Activated T-cell treated with anti-CD3 and anti-CD28 coated beads for 48 hours (primary cell): ENCODE measurements around the gene RPP25L.
A peak's percentile ranks its signal among the peaks of the same experiment; 100 is the strongest.

ENCODE experiments used
- DNase-seq: peaks from one replicate; pipeline ENCODE4 v3.0.0-alpha.2; 2020; ENCODE audit warnings: low read depth

RPP25L gene

DNA sequence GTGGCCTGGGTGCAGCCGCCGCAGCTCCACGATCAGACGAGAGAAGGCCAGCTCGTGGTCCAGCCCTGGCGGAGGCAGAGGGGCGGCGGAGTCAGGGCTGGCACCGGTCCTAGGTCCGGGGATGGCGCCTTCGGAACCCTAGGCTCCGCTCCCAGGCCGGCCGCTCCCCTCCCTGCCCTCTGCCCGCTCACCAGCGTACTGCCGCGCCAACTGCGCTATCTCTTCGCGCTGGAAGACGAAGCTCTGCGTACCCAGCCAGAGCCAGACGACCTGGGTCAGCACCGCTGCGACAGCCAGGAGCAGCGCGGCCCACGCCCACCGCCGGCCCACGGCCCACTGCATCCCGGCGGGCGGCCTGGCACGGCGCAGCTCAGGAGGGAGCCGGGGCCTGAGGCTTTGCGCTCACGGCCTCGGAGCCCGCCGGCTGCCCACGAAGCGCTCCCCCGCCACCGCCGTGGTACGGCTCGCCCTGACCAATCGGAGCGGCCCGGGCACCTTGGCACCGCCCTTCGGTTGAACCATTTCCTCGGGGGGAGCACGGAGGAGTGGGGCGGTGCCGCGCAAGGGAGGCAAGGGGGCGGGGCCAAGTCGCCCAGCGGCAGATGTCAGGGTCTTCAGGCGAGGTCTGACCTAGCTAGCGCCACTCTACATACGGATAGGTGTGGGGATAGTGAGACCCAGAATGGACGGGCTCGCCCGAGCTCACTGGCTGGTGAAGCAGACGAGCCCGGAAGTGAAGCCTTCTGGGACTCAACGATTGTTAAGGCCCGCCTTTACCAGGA lies 25.6 kb upstream of the RPP25L start, which contains the start of gene SIGMAR1:
Gene SIGMAR1 (minus strand): TSS at position 432 of the 782 bp plus-strand sequence. CDS start 90 bp downstream, at position 342.
- peak; percentile 93 for DNase-seq

DNA sequence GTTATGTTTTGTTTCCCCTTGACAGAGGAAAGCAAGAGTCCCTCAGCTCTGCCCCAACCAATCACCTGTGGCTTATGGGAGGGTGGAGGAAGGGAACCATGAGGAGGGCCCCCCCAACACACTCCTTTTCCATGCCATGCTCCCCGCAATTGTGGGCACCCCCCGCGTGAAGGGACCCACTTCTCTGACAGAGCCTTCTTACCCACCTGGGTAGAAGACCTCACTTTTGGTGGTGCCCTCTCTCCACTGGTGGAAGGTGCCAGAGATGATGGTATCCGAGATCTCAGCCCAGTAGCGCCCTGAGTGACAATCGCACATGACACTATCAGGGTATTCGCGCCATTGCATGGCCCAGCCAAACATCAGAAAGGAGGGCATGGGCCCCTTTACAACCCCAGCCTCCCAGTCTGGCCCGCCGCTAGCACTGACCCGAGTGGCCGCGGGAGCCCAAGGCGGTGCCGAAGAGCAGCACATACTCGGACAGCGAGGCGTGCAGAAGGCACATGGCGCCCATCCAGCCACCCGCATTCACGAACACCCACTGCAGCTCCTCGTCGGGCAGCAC lies 25.0 kb upstream of the RPP25L start:
- DNase-seq = no peak

DNA sequence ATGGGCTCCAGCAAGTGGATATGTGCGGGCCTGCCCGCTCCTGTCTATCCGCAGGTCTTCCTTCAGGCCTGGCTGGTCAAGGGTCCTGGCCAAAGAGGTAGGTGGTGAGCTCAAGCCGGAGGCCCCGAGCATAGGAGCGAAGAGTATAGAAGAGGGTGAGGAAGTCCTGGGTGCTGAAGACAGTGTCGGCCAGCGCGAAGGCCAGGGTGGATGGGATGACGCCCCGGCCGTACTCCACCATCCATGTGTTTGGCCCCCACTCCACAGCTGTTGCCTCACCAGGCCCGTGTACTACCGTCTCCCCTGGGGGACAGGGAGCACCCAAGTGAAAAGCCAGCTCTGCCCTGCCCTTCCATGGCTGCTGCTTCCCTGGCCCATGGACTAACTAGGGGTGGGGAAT lies 23.7 kb upstream of the RPP25L start:
- DNase-seq = no peak

DNA sequence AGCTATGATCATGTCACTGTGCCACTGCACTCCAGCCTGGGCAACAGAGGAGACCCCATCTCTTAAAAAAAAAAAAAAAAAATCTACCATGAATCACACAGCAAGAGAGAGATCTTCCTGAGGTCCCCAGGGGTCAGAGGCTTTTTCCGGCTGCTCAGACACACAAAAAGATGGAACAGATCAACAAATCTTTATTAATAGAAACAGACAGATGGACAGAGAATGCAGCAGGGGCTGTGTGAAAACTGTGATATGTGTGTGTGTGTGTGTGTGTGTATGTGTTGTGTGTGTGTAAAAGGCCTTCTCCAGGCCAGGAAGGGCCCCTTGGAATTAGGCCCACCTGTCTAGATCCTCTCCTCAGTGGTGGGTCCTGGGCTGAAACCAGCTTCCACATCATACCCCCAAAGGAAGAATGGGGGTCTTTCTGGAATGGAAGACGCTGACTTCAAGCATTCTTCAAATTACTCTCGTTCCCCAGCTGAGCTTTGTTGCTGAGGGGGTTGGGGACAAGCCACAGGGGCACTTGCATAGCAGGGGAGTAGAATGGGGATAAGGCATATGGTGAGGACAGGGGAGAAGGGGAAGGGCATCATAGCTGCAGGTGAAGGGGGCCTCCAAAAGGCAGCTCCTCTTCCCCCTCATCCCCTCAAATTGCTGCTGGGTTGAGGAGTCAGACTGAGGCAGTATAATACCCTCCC lies 22.8 kb upstream of the RPP25L start:
- no peak for DNase-seq

DNA sequence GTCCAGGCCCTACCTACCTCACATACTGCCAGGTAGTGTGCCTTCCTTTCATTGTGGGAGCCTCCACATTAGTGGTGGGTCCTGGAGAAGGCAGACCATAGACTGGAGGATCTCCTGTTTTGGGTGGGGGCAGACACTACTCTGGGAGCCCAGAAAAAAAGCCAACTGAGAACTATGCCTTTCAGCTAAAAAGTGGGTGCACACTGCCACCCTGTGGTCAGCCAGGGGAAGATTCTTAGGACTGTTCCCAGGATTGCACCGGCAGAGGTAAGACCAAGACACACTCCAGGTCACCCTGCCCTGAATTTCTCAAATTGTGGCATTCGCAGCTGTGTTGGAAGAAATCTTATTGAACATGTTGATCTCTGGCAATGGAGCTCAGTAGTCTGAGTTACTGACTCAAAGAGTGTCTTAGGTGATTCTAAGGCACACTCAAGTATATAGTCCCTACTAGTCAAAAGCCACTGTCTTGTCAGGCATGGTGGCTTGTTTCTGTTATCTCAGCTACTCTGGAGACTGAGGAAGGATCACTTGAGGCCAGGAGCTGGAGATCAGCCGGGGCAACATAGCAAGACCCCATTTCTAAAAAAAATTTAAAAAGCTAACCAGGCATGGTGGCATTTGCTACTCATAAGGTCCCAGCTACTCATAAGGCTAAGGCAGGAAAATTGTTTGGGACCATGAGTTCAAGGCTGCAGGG lies 22.1 kb upstream of the RPP25L start:
- peak; percentile 60 for DNase-seq

DNA sequence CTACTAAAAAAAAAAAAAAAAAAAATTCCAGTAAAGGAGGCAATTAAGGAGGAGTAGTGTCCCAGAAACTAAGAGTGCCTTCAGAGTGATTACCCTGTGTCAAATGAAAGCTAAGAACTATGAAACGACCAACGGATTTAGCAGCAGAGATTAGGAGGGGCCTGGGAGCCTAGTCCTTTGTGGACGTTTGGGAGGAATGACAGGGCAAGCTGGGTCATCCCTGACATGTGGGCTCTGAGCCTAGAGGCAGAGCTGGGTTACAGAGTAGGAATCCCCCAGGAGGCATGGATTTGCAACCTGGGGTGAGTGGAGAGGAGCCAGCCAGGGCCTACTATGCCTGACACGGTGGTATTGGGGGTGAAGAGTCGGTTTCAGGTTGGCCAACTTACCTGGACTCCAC lies 21.3 kb upstream of the RPP25L start:
- DNase-seq = no peak

DNA sequence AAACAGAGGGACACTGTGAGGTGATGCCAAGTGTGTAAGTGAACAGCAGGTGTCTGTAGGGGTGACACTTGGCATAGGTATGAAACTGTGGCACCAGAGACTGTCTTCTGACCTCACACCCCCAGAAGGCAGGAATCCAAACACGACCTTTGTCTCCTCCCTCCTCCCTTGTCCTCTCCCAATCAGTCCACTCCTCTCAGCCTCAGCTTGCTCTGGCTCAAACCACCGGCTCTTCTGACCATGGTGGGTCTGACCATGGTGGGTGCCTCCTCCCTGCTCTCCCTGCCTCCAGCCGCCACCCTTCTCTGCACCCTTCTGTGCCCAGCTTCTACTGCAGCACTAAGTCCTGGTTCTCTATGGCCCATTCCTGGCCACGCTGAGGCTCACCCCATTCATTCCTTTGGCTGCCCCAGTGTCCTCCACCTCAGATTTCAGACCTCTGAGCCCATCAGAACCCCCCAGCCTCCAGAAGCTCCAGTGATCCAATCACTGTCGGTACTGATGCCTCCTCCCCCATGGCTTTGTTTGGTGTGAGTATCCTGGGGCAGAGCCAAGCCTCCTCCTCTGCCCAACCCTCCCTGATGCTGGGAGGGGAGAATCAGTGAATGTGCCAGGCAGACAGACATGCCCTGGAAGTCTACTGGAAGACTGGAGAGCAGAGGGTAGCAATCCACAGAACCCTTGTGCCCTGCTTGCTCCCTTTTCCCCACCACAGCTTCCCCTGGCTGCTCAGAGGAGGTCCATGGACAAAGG lies 18.7 kb upstream of the RPP25L start:
- DNase-seq = no peak

DNA sequence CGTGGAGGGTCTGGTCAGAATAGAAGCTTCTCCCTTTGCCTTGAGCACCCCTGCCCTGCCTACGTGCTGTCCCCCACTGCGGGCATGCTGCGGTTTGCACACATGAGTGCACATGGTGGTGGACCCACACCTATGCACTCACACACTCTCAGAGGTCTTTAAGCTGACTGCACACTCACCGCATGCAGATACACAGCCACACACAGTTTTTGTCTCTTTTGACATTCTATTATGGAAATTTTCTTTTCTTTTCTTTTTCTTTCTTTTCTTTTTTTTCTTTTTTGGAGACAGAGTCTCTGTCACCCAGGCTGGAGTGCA lies 17.6 kb upstream of the RPP25L start:
- DNase-seq = no peak

DNA sequence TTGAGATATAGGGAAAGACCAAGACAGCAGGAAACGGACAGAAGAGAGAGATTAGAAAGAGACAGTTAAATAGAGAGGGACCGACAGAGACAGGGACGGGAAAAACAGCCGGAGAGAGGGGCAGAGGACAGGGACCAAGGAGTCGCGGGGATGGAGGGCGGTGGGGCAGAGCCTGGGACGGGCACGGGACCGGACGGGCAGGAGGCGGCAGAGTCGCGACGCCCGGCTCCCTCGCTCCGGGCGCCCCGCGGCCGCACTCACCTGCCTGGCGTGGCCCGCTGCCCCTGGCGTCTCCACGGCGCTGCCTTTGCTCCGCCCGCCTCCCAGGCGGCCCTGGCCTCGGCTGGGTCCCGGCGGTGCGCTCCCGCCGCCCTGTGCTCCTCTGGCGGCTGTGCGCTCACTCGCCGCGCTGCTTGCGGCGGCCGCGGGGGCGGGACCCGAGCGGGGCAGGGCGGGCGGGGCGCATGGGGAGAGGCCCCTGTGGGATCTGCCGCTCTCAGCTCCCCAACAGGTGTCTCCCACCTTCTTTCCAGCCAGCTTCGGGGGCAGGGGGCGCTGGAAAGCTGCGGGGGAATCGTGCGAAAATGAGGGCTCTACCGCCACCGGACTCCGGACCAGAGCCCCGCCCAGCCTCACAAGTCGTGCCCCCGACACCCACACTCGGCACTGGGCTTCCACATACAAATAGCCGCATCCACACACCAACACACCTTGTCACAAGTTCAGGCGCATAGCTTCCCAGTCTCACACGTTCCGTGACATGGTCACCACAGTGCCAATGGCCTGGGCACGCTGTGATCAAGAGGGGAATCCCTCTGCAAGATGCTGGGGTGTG lies 17.0 kb upstream of the RPP25L start, which contains the start of gene ARID3C:
Gene ARID3C (minus strand): TSS at position 411 of the 835 bp plus-strand sequence. CDS start 1,052 bp downstream, outside the sequence.
- no peak for DNase-seq

DNA sequence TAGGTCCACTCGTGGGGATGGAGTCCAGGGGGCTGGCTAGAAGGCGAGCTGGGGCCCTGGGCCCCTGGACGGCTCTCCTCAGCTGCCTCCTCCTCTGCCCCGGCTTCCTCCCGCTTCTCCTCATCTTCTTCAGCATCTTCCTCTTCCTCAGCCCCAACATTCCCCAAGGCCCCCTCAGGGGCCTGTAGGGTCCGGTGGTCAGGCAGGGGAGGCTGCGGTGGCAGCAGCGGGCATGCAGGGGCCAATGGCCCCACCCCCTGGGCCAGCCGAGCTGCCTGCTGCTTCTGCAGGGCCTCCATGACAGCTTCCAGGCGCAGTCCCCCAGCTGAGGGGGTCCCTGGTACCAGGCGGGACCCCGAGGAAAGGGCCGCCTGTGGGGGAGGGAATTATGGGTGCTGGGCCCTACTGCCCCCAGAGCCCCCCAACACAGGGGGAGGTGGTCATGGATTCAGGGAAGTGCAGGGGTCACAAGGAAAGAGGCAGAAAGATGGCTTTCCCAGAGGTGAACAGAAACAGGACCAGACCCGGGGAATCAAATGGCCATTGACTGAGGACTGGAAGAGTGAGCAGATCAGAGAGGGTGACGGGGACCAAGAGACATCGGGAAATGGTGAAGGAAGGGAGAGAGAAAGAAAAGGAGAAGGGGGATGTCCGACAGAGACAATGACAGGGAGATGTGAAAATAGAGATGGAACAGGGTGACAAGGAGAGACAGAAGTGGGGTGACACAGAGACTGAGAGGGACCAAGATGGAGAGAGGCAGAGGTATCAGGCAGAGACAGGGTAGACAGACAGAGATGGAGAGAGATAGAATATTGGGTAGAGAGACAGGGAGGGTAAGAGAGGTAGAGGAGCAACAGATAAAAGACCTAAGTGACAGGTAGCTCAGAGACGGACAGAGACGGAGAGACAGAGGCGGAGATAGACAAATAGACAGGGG lies 16.1 kb upstream of the RPP25L start:
- no peak for DNase-seq

DNA sequence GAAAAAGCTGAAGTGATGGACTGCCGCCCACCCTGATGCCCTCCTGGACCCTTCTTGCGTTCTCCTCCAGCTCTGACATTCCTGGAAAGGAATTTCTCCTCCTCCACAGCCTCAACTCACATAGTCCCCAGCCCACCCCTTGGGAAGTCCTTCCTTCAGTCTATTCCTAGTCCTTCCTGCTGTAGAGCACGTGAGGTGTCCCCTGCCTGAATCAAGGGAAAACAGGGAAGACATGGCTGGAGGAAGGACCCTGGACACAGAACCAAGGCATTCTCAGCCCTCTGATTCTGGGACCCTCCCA lies 13.2 kb upstream of the RPP25L start:
- DNase-seq = no peak

DNA sequence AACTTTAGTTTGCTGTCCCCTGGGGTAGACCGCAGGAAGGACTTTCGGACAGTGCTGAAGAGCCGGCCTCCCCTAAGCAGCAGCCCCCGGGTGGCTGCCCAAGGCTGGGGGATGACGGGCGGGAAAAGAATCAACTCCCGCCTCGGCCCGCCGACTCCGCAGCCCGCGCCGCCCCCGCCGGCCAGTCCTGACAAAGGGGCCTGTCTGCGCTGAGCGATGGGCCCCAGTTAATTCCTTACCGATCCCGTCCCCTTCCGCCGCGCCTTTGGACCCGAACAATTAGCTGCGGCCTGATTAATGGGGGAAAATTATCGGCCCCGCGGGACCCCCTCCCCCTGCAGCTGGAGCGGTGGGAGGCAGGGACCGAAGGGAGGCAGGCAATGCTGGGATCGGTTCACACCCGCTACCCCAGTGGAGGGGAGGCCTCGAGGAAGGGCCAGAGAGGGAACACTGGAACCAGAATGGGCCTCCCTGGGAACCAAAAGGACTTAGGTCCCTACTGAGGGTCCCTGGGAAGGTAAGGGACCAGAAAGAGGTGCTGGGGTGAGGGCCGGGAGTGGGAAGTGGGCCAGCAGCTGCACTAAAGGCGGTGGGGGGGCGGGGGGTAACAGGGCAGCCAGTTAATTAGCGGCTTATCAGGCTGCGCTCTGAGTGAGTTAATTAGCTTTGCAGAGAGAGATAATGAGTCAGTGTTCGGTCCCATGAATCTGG lies 12.7 kb upstream of the RPP25L start:
- no peak for DNase-seq

DNA sequence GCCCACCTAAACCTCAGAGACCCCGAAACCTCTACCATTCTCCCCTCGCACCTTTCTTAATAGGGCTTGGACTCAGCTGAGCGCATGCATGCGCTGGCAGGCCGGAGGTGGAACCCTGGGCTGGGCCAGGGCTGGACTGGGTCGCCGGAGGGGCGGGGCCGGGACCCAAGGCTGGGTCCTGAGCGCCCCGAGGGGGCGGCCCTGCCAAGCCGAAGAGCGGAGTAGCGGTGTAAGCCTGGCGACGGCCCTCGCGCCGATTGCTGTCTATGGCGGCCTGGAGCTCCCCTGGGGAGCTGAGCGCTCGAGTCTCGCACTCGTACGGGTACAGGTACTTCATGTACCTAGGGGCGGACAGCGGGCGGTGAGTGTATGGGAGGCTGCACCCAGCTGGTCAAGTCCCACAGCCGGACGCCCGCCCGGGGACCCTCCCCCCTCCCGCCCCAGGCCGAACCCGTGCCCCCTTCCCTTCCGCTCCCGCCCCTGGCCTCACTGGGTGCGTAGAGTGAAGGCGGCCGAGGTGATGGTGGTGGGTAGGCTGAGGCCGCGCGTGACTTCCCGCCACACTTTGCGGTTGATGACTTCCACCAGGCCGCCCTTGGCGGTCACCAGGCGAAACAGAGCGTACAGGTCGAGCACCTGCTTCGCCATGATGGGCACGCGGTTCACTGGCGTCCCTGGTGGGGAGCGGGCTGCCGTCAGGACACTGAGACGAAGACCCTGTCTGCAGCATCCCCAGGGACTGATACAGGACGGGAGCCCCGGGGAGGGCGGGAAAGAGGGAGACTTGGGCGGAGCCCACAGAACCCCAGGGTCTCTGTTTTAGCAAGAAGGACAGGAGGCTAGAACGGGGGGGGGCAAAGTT lies 11.7 kb upstream of the RPP25L start:
- DNase-seq = no peak

DNA sequence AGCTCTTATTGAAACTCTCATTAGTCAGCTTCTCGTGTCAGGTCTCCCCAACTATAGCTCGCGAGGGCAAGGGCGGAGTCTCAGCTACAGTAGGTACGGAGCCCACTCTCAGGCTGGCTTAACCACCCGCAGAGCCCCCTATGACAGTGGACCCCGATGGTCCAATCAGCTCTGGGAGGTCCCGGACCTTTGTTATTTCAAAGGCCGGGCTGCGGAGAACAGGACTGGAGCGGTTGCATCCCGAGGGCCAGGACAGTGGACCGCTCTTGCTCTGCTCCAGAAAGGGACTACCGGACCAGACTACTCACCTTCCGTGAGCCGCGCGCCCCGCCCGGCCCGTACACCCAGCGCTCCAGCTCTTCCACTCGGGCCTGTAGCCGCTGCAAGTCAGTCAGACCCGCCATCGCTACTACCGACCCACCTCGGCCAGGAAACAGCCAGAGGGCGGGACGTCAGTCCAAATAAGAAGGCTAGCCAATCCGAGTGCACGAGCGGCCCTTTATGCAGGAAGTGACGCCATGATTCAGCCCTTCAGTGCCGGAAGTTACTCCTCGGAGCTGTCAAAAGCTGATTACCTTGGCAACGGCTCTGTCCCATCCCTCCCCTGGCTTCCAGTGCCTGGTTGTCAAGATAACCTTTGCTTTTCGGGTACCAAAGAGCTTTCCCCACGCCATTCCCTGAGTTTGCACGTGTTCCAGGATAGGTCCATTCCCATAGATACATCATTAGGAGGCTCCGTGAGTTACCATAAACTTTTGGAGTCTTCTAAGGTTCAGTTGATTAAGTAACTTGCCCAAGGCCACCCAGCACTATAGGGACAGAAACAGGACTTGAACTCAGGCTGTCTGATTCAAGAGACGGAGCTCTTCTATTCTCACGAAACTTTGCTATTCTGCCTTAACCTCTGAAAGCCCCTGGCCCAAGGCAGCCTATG lies 8.4 kb upstream of the RPP25L start, which contains the start of gene DCTN3:
Gene DCTN3 (minus strand): TSS at position 435 of the 934 bp plus-strand sequence. CDS start 31 bp downstream, at position 404.
- DNase-seq = peak; percentile 84

DNA sequence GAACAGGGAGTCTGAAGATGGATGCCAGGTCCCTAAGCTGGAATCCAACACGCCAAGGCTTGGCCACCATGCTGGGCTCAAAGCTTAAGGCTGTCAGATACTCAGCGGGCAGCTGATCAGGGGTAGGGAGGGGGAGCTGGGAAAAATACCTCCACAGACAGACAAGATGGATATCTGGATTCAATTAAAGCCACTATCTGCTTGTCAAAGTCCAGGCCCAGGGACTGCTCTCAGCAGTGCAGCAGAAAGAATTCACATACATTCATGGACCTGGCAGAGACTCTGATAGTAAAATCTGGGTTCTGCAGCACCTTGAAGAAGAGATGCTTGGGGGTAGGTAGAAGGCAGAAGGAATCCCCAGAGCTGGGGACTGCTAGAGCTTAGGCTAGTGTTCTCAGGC lies 3.2 kb upstream of the RPP25L start:
- no peak for DNase-seq

DNA sequence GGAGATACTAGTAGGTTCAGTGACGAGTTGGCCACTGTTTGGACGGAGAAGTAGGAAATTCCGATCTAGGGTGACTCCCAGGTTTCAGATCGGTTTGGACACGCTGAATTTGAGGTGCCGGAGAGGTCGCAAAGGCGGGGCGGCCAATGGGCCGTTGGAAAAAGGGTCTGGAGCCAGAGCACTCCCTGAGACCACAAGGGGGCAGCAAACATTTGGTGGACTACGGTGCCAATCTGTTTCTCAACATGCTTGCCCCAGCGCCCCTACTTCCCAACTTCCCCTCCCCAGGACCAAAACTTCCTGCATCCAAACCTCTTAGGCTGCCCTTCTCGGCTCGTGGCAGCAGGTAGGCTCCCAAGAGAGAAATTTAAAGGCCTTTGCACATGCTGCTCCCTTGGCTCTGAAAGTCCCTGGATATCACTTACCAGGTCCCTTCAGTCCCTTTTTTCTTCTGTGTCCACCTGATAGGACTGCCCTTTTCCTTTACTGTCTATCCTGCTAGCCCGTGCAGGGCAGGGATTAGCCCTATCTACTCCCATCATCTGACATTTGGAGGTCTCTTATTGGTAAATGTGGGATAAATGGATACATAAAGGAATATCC lies 992 bp upstream of the RPP25L start:
- DNase-seq = peak; percentile 63
